GM19455 (cell line): ENCODE results near the gene TRPC6.
"Not testable (repeated sequence)": the region's sequence is repeated elsewhere in the genome, so short reads cannot be mapped to it uniquely, and the experiment has no call there.

Source experiments
- ATAC-seq: cut with Tn5 transposase; IDR thresholded peaks from one replicate; pipeline ENCODE4 v1.9.1; 2021; ENCODE audit not compliant: unreplicated experiment

TRPC6 gene

GRCh38 chr11:101456812-101457211, 127.0 kb downstream of the TRPC6 start:
- no peak for ATAC-seq

- ATAC-seq, result no peak
Measured at GRCh38 chr11:101453682-101454081, 130.1 kb downstream of the TRPC6 start.

GRCh38 chr11:101448881-101449442, 134.8 kb downstream of the TRPC6 start:
- ATAC-seq, result no peak

- ATAC-seq, result no peak
Measured at GRCh38 chr11:101446726-101447125, 137.1 kb downstream of the TRPC6 start.

GRCh38 chr11:101446238-101446637, 137.6 kb downstream of the TRPC6 start:
- no peak for ATAC-seq

- ATAC-seq, result no peak
Measured at GRCh38 chr11:101445761-101446160, 138.0 kb downstream of the TRPC6 start.

- ATAC-seq, result no peak
Measured at GRCh38 chr11:101444851-101445250, 139.0 kb downstream of the TRPC6 start.

- no peak for ATAC-seq
Measured at GRCh38 chr11:101444164-101444563, 139.6 kb downstream of the TRPC6 start.

GRCh38 chr11:101442936-101443521, 140.8 kb downstream of the TRPC6 start:
- ATAC-seq, result no peak

- no peak for ATAC-seq
Measured at GRCh38 chr11:101442171-101442570, 141.6 kb downstream of the TRPC6 start.

- ATAC-seq, result no peak
Measured at GRCh38 chr11:101441747-101442146, 142.1 kb downstream of the TRPC6 start.

- no peak for ATAC-seq
Measured at GRCh38 chr11:101439488-101439887, 144.3 kb downstream of the TRPC6 start.

- not testable (repeated sequence) for ATAC-seq
Measured at GRCh38 chr11:101438708-101439107, 145.1 kb downstream of the TRPC6 start.

GRCh38 chr11:101438126-101438525, 145.7 kb downstream of the TRPC6 start:
- ATAC-seq, result no peak

- no peak for ATAC-seq
Measured at GRCh38 chr11:101436511-101437142, 147.2 kb downstream of the TRPC6 start.

- no peak for ATAC-seq
Measured at GRCh38 chr11:101435408-101435973, 148.3 kb downstream of the TRPC6 start.

GRCh38 chr11:101434026-101434643, 149.7 kb downstream of the TRPC6 start:
- no peak for ATAC-seq

GRCh38 chr11:101433151-101433550, 150.7 kb downstream of the TRPC6 start:
- ATAC-seq, result no peak

GRCh38 chr11:101429703-101430540, 153.9 kb downstream of the TRPC6 start:
- ATAC-seq, result no peak

GRCh38 chr11:101428918-101429317, 154.9 kb downstream of the TRPC6 start:
- ATAC-seq, result no peak

- no peak for ATAC-seq
Measured at GRCh38 chr11:101407324-101407723, 176.5 kb downstream of the TRPC6 start.
